ENCODE measurements around the gene TAT. TPM values are rescaled to one million over a fixed set of nuclear protein-coding genes. Genes with fewer than 3 reads are reported as not detected.

Gene TAT
- total RNA-seq, 1 experiment from 2014 or later: not detected

- Histone ChIP-seq H3K27me3 (replicated peaks; ENCODE audit: insufficient read depth, low read depth, low read length, poor library complexity) (peaks cover 70% of the 10 kb centered on the region), H3K36me3 (ENCODE audit: insufficient read depth, low read length, poor library complexity, severe bottlenecking) (no peaks in the 10 kb centered on the region), H3K4me3 (ENCODE audit: low read depth, low read length, poor library complexity, severe bottlenecking) (no peak within 1 kb of the TSS), H3K9me3 (ENCODE audit: low read depth, low read length, poor library complexity, severe bottlenecking) (no peaks in the 10 kb centered on the region), H3K27ac (ENCODE audit: low read depth, low read length, poor library complexity, severe bottlenecking) (no peak within 1 kb of the TSS), H3K4me1 (ENCODE audit: insufficient read depth, low read length, poor library complexity, severe bottlenecking) (no peaks in the 10 kb centered on the region)
- intact Hi-C loops (cut with micrococcal nuclease; ENCODE audit: unreplicated experiment): no loop called here
- BruUV-seq (replicated peaks): no TSS peak
- ChIA-PET CTCF (no interaction called here), POLR2A (ENCODE audit: low non-redundant PET) (no interaction called here)
- peak; percentile 30 for DNase-seq (ENCODE audit: low spot score)
- no peak for TF ChIP-seq CTCF (conservative IDR thresholded peaks at IDR 0.05; ENCODE audit: low read depth, low read length)
- TF ChIP-seq EZH2 (IDR thresholded peaks at IDR 0.05; ENCODE audit: borderline replicate concordance, low read depth, low read length, poor library complexity, severe bottlenecking): no peak
Observed at GRCh38 chr16:71526111-71526631, 50.7 kb downstream of the TAT start, which contains the start of gene CHST4. Gene CHST4 (plus strand): TSS chr16:71526426. CDS start chr16:71536678, 10,252 bp downstream.

DNA sequence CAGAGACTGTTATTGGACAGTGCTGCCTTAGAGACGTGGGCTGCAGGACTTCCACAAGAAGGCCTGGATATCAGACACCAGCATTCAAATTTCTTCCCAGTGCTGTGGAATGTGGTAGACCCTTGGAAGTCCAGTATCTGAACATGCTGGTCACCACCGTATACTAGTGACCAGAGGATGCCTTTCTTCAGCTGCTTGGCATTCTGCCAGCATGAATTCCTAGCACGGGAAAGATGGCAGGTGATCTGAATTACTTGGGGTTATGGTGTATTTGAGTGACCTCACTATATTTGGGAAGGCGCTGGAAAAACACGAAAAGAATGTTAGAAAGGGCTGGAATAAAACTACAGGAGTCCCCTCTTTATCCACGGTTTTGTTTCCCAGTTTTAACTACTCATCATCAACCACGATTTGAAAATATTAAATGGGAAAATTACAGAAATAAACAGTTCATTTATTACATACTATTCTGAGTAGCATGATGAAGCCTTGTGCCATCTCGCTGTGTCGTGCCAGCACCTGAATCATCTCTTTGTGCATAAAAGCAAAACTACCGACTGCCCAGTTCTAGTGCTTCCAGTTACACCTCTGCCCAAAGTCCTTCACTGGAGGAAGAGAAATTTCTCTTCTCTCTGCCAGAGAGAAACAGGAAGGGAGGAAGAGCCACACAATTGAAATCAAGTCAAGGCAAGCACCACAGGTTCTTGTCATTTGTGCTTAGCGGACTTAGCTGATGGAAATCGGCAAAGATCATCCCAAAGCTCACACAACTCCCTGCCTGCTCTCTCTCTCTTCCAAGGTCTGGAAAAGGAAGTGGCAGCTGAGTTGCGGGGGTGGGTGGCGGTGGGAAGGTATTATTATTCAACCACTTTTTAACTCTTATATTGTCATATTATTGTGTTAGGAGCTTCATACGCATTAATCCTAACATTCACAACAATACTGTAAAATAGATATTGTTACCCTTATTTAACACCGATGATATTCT, 52.0 kb downstream of the TAT start:
- BruUV-seq (replicated peaks): no TSS peak
- POLR2A ChIA-PET (ENCODE audit: low non-redundant PET): no interaction called here
- Histone ChIP-seq H3K9me3 (ENCODE audit: low read depth, low read length, poor library complexity, severe bottlenecking) (no peaks in the 10 kb centered on the region), H3K4me1 (ENCODE audit: insufficient read depth, low read length, poor library complexity, severe bottlenecking) (no peaks in the 10 kb centered on the region), H3K36me3 (ENCODE audit: insufficient read depth, low read length, poor library complexity, severe bottlenecking) (no peaks in the 10 kb centered on the region), H3K4me3 (ENCODE audit: low read depth, low read length, poor library complexity, severe bottlenecking) (no peak overlapping the region), H3K27ac (ENCODE audit: low read depth, low read length, poor library complexity, severe bottlenecking) (no peak overlapping the region), H3K27me3 (replicated peaks; ENCODE audit: insufficient read depth, low read depth, low read length, poor library complexity) (peaks cover 74% of the 10 kb centered on the region)
- CTCF ChIA-PET: no interaction called here
- DNase-seq (ENCODE audit: low spot score): no peak
- intact Hi-C loops (cut with micrococcal nuclease; ENCODE audit: unreplicated experiment): no loop called here
- TF ChIP-seq EZH2 (IDR thresholded peaks at IDR 0.05; ENCODE audit: borderline replicate concordance, low read depth, low read length, poor library complexity, severe bottlenecking): peak; percentile 8
- TF ChIP-seq CTCF (conservative IDR thresholded peaks at IDR 0.05; ENCODE audit: low read depth, low read length): no peak

- DNase-seq (ENCODE audit: low spot score): no peak
- no peak overlapping the region for H3K27ac ChIP-seq (ENCODE audit: low read depth, low read length, poor library complexity, severe bottlenecking)
- no peaks in the 10 kb centered on the region for H3K9me3 ChIP-seq (ENCODE audit: low read depth, low read length, poor library complexity, severe bottlenecking)
- peaks cover 57% of the 10 kb centered on the region for H3K27me3 ChIP-seq (replicated peaks; ENCODE audit: insufficient read depth, low read depth, low read length, poor library complexity)
- H3K4me3 ChIP-seq (ENCODE audit: low read depth, low read length, poor library complexity, severe bottlenecking): no peak overlapping the region
- H3K4me1 ChIP-seq (ENCODE audit: insufficient read depth, low read length, poor library complexity, severe bottlenecking): no peaks in the 10 kb centered on the region
- no peaks in the 10 kb centered on the region for H3K36me3 ChIP-seq (ENCODE audit: insufficient read depth, low read length, poor library complexity, severe bottlenecking)
- ChIA-PET CTCF (interaction anchor here (0.5 kb wide), 1 partner anchor 72 kb away, joined by 4 read pairs; no protein-coding TSS in a partner anchor), POLR2A (ENCODE audit: low non-redundant PET) (no interaction called here)
- intact Hi-C loops (cut with micrococcal nuclease; ENCODE audit: unreplicated experiment): no loop called here
- no TSS peak for BruUV-seq (replicated peaks)
- TF ChIP-seq CTCF (conservative IDR thresholded peaks at IDR 0.05; ENCODE audit: low read depth, low read length) (no peak), EZH2 (IDR thresholded peaks at IDR 0.05; ENCODE audit: borderline replicate concordance, low read depth, low read length, poor library complexity, severe bottlenecking) (no peak)
Observed at GRCh38 chr16:71520550-71520949, 56.3 kb downstream of the TAT start.

Other genes starting within 250 kb of the TAT start
- not detected in 2 replicates for gene CALB2, start 218.4 kb downstream of the TAT start, total RNA-seq (2021)
- gene TLE7, start 135.0 kb downstream of the TAT start, total RNA-seq (2021): not detected in 2 replicates
- gene ZNF23, start 114.8 kb downstream of the TAT start, total RNA-seq (2021): 10.2 and 10.9 TPM in 2 replicates
- gene ZNF19, start 87.8 kb downstream of the TAT start, total RNA-seq (2021): 2.6 and 3.1 TPM in 2 replicates
- gene CHST4, start 50.7 kb downstream of the TAT start, total RNA-seq (2021): not detected in 2 replicates
- gene MARVELD3, start 49.1 kb upstream of the TAT start, total RNA-seq (2021): 1.4 and 1.5 TPM in 2 replicates
- 16.3 and 18.3 TPM in 2 replicates for gene PHLPP2, start 147.6 kb upstream of the TAT start, total RNA-seq (2021)
- 95.6 and 95.8 TPM in 2 replicates for gene AP1G1, start 231.7 kb upstream of the TAT start, total RNA-seq (2021)

Measured in A673 (cell line).